Activated naive CD8-positive, alpha-beta T cell treated with anti-CD3 and anti-CD28 coated beads for 36 hours (primary cell): ENCODE results near the gene NGF. TPM values are rescaled to one million over a fixed set of nuclear protein-coding genes. Genes with fewer than 3 reads are reported as not detected.

Experiments used
- DNase-seq: peaks from one replicate; pipeline ENCODE4 v3.0.0; 2021
- H3K27ac Mint-ChIP-seq: one replicate; pipeline ENCODE4 v1.8.0; 2022; ENCODE audit warnings: mild to moderate bottlenecking, moderate library complexity, mixed read lengths
- H3K27me3 Mint-ChIP-seq: one replicate; pipeline ENCODE4 v1.8.0; 2022; ENCODE audit warnings: mild to moderate bottlenecking, mixed read lengths
- H3K36me3 Mint-ChIP-seq: one replicate; pipeline ENCODE4 v1.8.0; 2021; ENCODE audit warnings: mild to moderate bottlenecking, mixed read lengths
- H3K4me1 Mint-ChIP-seq: one replicate; pipeline ENCODE4 v1.8.0; 2021; ENCODE audit warnings: mixed read lengths
- H3K4me3 Mint-ChIP-seq: one replicate; pipeline ENCODE4 v1.8.0; 2022; ENCODE audit warnings: mild to moderate bottlenecking, moderate library complexity, mixed read lengths
- H3K9me3 Mint-ChIP-seq: one replicate; pipeline ENCODE4 v1.8.0; 2022; ENCODE audit warnings: mixed read lengths
- total RNA-seq, 2 experiments: library from RNA; stranded (reverse); gene quantifications; one replicate each; pipeline ENCODE4 v1.2.3, GENCODE V29; 2021

Gene NGF
- total RNA-seq, 2 experiments from 2014 or later: not detected

DNA sequence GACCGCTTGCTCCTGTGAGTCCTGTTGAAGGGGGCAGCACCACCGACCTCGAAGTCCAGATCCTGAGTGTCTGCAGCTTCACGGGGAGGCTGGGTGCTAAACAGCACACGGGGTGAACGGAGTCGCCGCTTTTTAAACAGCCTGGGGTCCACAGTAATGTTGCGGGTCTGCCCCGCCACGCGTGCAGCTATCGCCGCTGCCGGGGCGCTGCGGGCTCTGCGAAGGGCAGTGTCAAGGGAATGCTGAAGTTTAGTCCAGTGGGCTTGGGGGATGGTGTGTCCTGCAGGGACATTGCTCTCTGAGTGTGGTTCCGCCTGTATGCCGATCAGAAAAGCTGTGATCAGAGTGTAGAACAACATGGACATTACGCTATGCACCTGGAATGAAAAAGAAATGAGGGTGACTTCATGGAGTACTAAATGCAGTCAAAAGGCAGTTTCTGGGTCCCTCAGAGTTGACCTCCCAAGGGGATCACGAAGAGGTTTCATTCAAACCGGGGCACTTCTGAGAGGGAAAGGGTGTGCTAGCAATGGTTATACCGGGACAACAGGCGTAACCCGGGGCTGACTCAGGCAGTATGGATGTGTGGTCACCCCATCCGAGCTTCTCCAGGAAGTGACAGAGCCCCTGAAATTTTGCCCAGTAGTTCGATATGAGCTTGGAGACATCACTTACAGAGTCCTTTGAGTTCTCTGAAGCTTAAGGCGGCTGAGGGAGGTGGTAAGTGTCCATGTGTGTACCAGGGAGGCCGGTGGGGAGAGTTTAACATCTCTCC lies 51.4 kb downstream of the NGF start:
- DNase-seq: no peak
- peaks cover 8% of the 10 kb centered on the region for H3K27me3 Mint-ChIP-seq
- H3K36me3 Mint-ChIP-seq: no peaks in the 10 kb centered on the region
- no peaks in the 10 kb centered on the region for H3K9me3 Mint-ChIP-seq
- no peak overlapping the region for H3K27ac Mint-ChIP-seq
- H3K4me3 Mint-ChIP-seq: no peak overlapping the region
- no peaks in the 10 kb centered on the region for H3K4me1 Mint-ChIP-seq

GRCh38 chr1:115284209-115284608 lies 53.8 kb downstream of the NGF start:
- DNase-seq: no peak
- no peaks in the 10 kb centered on the region for H3K27me3 Mint-ChIP-seq
- H3K4me3 Mint-ChIP-seq: no peak overlapping the region
- H3K4me1 Mint-ChIP-seq: no peaks in the 10 kb centered on the region
- H3K27ac Mint-ChIP-seq: no peak overlapping the region
- no peaks in the 10 kb centered on the region for H3K36me3 Mint-ChIP-seq
- H3K9me3 Mint-ChIP-seq: no peaks in the 10 kb centered on the region

DNA sequence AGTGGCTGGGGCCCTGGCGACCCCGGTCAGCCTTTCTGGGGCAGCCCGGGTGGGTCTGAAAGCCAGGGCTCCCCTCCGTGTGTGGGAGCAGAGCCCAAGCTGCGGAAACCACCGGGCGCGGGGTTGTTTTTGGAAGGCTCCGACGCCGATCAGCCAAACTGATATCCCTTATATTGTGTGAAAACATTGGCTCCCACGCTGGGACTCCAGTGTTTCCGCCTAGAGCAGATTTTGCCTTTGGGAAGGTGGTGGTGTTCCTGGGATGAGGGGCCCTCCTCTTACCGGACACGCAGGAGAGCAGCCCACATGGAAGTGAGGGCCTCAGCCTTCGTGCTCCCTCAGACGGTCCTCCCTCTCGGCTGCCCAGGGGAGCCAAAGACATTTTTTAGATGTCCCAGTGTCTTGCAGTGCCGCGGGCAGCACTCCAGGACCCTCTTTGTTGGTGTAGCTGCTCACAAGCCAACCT lies 54.3 kb downstream of the NGF start:
- Mint-ChIP-seq H3K4me3 (no peak overlapping the region), H3K27me3 (no peaks in the 10 kb centered on the region), H3K9me3 (no peaks in the 10 kb centered on the region), H3K36me3 (no peaks in the 10 kb centered on the region), H3K27ac (no peak overlapping the region), H3K4me1 (no peaks in the 10 kb centered on the region)
- DNase-seq: no peak

GRCh38 chr1:115283249-115283648 lies 54.8 kb downstream of the NGF start:
- DNase-seq: no peak
- Mint-ChIP-seq H3K9me3 (no peaks in the 10 kb centered on the region), H3K27me3 (no peaks in the 10 kb centered on the region), H3K4me1 (no peaks in the 10 kb centered on the region), H3K4me3 (no peak overlapping the region), H3K27ac (no peak overlapping the region), H3K36me3 (no peaks in the 10 kb centered on the region)

DNA sequence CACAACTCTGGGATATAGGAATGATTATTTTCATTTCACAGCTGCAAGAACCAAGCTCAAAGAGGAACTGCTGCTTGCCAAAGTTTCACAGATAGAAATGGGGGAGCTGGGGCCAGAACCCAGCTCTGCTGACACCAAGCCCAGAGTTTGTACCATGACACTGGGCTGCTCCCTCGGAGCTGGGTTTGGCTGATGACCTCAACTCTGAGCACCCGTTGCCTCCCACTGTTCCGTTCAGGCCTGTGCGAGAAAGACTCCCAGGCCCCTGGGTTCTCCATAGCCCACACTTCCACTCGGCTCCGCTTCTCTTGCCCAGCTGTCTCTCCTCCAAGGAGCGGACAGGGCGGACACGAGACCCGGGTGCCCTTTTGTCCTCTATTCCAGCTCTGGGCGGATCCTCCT lies 55.2 kb downstream of the NGF start:
- Mint-ChIP-seq H3K9me3 (no peaks in the 10 kb centered on the region), H3K36me3 (no peaks in the 10 kb centered on the region), H3K4me1 (no peaks in the 10 kb centered on the region), H3K4me3 (no peak overlapping the region), H3K27me3 (no peaks in the 10 kb centered on the region), H3K27ac (no peak overlapping the region)
- DNase-seq: no peak

DNA sequence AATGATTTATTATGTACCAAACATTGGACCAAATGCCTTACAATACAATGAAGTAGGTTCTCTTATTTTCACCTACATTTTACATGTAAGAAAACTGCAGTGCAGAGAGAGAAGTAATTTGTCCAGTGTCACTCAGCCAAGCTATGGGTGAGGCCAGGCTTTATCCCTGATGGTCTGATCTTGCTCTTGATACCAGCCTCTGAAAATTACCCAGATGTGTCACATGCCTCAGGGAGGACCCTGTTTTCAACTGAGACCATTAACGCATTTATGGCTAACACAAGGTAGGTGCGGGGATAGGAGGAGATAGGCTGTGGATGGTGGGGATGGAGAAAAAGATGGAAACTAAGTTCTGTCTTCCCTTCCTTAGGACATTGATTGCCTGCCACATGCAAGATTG lies 56.9 kb downstream of the NGF start:
- H3K27me3 Mint-ChIP-seq: no peaks in the 10 kb centered on the region
- DNase-seq: no peak
- H3K36me3 Mint-ChIP-seq: no peaks in the 10 kb centered on the region
- H3K27ac Mint-ChIP-seq: no peak overlapping the region
- no peak overlapping the region for H3K4me3 Mint-ChIP-seq
- H3K4me1 Mint-ChIP-seq: no peaks in the 10 kb centered on the region
- H3K9me3 Mint-ChIP-seq: peaks cover 5% of the 10 kb centered on the region

DNA sequence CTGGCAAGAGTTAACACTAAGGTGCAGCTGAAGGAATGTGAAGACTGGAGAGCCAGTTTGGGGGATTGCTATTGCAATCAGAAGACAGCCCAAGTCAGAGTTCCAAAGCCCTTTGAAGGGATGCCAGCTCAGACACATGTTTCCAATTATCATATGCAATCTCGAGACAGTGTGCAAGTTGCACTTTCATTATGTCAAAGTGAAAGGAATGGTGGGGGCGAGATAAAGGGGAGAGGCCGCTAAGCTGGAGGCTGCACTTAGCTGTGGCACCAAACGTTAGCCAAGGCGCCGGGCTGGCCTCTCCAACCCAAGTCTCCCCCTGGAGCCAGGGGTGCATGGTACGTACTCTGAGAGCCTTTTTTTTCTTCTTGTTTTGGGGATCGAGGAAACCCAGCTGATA lies 58.0 kb downstream of the NGF start:
- Mint-ChIP-seq H3K27ac (no peak overlapping the region), H3K9me3 (peaks cover 5% of the 10 kb centered on the region), H3K4me3 (no peak overlapping the region), H3K36me3 (no peaks in the 10 kb centered on the region), H3K4me1 (no peaks in the 10 kb centered on the region), H3K27me3 (no peaks in the 10 kb centered on the region)
- DNase-seq: no peak

DNA sequence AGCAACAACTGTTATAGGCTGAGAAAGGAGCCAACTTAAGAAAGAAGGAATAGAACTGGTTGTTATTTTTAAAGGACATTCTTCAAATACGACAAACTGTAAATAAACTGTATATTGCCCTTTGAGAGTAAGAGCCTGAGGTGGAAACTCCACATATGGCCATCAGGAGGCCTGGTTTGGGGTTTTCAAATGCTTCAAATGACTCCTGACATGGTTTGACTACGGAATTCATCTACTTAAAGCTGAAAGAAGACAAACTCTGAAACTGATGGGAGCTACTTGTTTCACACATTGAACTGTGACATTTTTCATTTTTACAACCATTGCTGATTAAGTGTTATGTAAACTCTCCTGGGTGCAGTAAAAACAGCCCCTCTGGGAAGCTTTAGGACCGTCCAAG lies 59.8 kb downstream of the NGF start:
- Mint-ChIP-seq H3K36me3 (no peaks in the 10 kb centered on the region), H3K27ac (no peak overlapping the region), H3K27me3 (no peaks in the 10 kb centered on the region), H3K4me1 (no peaks in the 10 kb centered on the region), H3K4me3 (no peak overlapping the region), H3K9me3 (peaks cover 5% of the 10 kb centered on the region)
- no peak for DNase-seq

- no peak overlapping the region for H3K4me3 Mint-ChIP-seq
- H3K9me3 Mint-ChIP-seq: peaks cover 5% of the 10 kb centered on the region
- no peaks in the 10 kb centered on the region for H3K4me1 Mint-ChIP-seq
- peak; percentile 3 for DNase-seq
- H3K27ac Mint-ChIP-seq: no peak overlapping the region
- H3K36me3 Mint-ChIP-seq: no peaks in the 10 kb centered on the region
- peaks cover 3% of the 10 kb centered on the region for H3K27me3 Mint-ChIP-seq
Measured at GRCh38 chr1:115277276-115277675, 60.8 kb downstream of the NGF start.

DNA sequence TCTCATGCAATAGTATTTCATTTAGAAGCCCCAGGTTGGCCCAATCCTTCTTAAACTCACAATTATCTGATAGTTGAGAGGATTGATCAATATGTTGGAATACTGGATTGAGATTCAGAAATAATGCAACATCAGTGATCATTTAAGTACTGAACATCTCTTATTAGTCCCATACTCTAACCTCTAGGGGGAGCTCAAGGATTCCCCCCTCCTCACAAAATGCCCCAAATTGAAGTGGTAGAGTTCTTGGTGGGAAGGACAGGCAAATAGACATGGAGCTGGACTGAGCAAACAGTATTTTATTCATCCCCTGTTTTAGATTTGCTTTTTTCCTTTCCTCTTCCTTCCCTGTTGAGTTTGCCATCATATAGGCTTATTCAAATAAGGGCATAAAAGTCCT lies 62.8 kb downstream of the NGF start:
- no peak overlapping the region for H3K4me3 Mint-ChIP-seq
- peaks cover 4% of the 10 kb centered on the region for H3K27me3 Mint-ChIP-seq
- H3K4me1 Mint-ChIP-seq: no peaks in the 10 kb centered on the region
- no peaks in the 10 kb centered on the region for H3K36me3 Mint-ChIP-seq
- no peak overlapping the region for H3K27ac Mint-ChIP-seq
- peaks cover 5% of the 10 kb centered on the region for H3K9me3 Mint-ChIP-seq
- no peak for DNase-seq

DNA sequence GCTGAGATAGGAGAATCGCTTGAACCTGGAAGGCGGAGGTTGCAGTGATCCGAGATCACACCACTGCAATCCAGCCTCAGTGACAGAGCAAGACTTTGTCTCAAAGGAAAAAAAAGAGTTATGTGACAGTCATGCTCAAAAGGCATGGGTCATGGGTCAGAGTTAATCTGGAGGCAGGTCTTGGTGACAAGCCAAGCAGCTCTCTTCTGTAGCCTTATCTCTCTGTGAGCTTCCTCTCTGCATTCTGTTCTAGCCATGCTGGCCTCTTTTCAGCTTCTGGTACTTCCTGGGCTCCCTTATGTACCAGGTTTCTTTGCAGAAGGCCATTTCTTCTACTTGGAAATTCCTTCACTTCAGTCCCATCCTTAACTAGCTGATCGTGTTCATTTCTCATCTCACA lies 63.6 kb downstream of the NGF start:
- no peaks in the 10 kb centered on the region for H3K4me1 Mint-ChIP-seq
- peaks cover 5% of the 10 kb centered on the region for H3K9me3 Mint-ChIP-seq
- H3K27ac Mint-ChIP-seq: no peak overlapping the region
- peaks cover 4% of the 10 kb centered on the region for H3K27me3 Mint-ChIP-seq
- no peak overlapping the region for H3K4me3 Mint-ChIP-seq
- no peaks in the 10 kb centered on the region for H3K36me3 Mint-ChIP-seq
- DNase-seq: no peak

DNA sequence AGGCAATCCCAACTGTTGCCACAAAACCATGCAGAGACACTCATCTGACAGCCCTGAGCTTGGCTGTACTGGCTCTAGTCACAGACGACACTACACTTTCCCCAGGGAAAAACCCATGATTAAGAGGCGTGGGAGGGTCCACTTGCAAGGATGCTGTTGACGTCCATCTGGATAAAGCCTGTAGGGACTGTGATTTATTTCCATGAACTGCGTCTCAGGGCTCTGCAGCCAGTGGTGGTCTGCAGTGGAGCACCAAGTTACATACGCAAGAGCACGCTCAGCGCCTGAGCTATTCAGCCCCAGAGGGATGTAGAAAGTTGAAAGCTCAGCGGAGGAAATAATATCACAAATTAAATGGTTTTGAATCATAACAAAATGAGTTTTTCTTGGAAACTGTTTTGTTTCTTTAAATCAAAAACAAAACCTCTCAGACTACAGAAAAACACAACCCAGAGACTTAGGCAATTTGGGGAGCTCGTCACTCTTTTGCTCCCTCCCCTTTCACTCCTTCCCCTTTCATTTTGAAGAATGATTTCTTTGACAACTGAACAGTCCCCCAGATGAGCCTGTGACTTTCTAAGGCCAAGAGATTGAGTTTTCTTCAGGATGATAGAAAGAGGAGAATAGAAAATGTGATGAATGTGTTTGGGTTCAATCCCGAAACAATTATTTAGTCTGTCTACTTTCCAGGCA lies 71.2 kb downstream of the NGF start:
- DNase-seq: no peak
- Mint-ChIP-seq H3K27me3 (peaks cover 4% of the 10 kb centered on the region), H3K4me1 (no peaks in the 10 kb centered on the region), H3K4me3 (no peak overlapping the region), H3K9me3 (no peaks in the 10 kb centered on the region), H3K27ac (no peak overlapping the region), H3K36me3 (no peaks in the 10 kb centered on the region)

DNA sequence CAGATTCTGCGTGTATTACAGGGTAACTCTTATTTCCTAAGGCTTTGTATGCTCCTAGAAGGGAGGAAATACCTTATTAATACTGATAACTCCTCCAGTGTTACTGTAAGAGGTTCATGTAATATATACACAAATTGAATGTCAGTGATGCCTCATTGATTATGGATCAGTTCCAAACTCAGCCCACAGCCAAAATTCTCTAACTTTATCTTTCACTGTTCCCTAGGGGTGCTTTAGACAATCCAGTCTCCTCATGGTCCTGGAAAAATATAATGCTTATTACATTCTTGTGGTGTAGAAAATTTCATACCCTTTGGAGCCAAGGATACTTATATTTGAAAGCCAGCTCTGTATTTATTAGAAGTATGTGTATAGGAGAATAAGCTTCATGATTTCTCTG lies 73.0 kb downstream of the NGF start:
- H3K27me3 Mint-ChIP-seq: peaks cover 4% of the 10 kb centered on the region
- no peaks in the 10 kb centered on the region for H3K4me1 Mint-ChIP-seq
- H3K4me3 Mint-ChIP-seq: no peak overlapping the region
- no peaks in the 10 kb centered on the region for H3K36me3 Mint-ChIP-seq
- no peak for DNase-seq
- H3K9me3 Mint-ChIP-seq: no peaks in the 10 kb centered on the region
- H3K27ac Mint-ChIP-seq: no peak overlapping the region

DNA sequence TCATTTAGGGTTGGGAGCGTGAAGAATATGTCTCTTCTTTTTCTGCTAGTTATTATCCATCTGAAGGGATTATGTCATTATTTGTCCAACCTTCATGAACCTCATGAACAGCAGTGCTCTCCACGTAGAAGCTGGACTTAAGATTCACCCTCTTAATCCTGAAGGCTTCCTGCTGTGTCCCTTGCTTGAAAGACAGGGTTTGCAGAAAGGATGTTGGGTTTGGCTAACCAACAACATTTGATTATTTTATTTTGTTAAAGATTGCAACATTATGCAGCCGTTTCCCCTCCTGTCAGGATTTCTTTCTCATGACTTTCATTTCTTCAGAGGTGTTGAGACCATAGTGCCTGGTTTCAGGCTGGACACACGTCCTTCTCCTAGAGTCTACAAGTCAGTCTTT lies 75.2 kb downstream of the NGF start:
- peaks cover 4% of the 10 kb centered on the region for H3K27me3 Mint-ChIP-seq
- DNase-seq: no peak
- no peaks in the 10 kb centered on the region for H3K4me1 Mint-ChIP-seq
- H3K27ac Mint-ChIP-seq: no peak overlapping the region
- H3K36me3 Mint-ChIP-seq: no peaks in the 10 kb centered on the region
- H3K9me3 Mint-ChIP-seq: peaks cover 8% of the 10 kb centered on the region
- H3K4me3 Mint-ChIP-seq: no peak overlapping the region

- no peak for DNase-seq
- peaks cover 4% of the 10 kb centered on the region for H3K27me3 Mint-ChIP-seq
- no peak overlapping the region for H3K27ac Mint-ChIP-seq
- no peak overlapping the region for H3K4me3 Mint-ChIP-seq
- no peaks in the 10 kb centered on the region for H3K4me1 Mint-ChIP-seq
- H3K36me3 Mint-ChIP-seq: no peaks in the 10 kb centered on the region
- H3K9me3 Mint-ChIP-seq: peaks cover 8% of the 10 kb centered on the region
Measured at GRCh38 chr1:115261496-115261895, 76.6 kb downstream of the NGF start.

GRCh38 chr1:115258302-115258866 lies 79.7 kb downstream of the NGF start:
- no peaks in the 10 kb centered on the region for H3K4me1 Mint-ChIP-seq
- no peaks in the 10 kb centered on the region for H3K27me3 Mint-ChIP-seq
- peaks cover 8% of the 10 kb centered on the region for H3K9me3 Mint-ChIP-seq
- no peak overlapping the region for H3K27ac Mint-ChIP-seq
- H3K4me3 Mint-ChIP-seq: no peak overlapping the region
- peaks cover 1% of the 10 kb centered on the region for H3K36me3 Mint-ChIP-seq
- DNase-seq: no peak
